Gastroesophageal sphincter (tissue), 4 donors: ENCODE measurements around the gene SETD1A. TPM values are rescaled to one million over a fixed set of nuclear protein-coding genes. Genes with fewer than 3 reads are reported as not detected.

Experiments used
- ATAC-seq: fragments of 150-250 bp; one replicate; pipeline ENCODE4 v1.9.1; 2016; ENCODE audit warnings: mild to moderate bottlenecking, moderate library complexity
- H3K27ac ChIP-seq, 4 donors: fragments of 200-600 bp; sonication (generic) in 3 of 4; 1 replicate in 3 of 4; 2 replicates in 1 of 4; pipeline ENCODE4 v1.5.1; 2016 to 2019
- H3K27me3 ChIP-seq: fragments of 200-600 bp; sonication (generic); one replicate; pipeline ENCODE4 v1.5.1; 2019
- H3K36me3 ChIP-seq, 2 donors: fragments of 200-600 bp; sonication (generic); one replicate each; pipeline ENCODE4 v1.5.1; 2019; ENCODE audit warnings: control low read depth in 1 of 2
- H3K4me1 ChIP-seq, 3 donors: fragments of 200-600 bp; sonication (generic); 1 replicate in 2 of 3; 2 replicates in 1 of 3; pipeline ENCODE4 v1.5.1; 2016 to 2019; ENCODE audit warnings: control low read depth in 2 of 3
- H3K4me3 ChIP-seq, 2 donors: fragments of 200-600 bp; sonication (generic); one replicate each; pipeline ENCODE4 v1.5.1; 2019; ENCODE audit warnings: mild to moderate bottlenecking in 1 of 2, moderate library complexity in 1 of 2
- H3K9me3 ChIP-seq, 3 donors: fragments of 200-600 bp; sonication (generic); one replicate each; pipeline ENCODE4 v1.5.1; 2017 to 2019; ENCODE audit warnings: control low read depth in 2 of 3
- CTCF ChIP-seq, 4 experiments: fragments of 200-600 bp in 2 of 4; fragments of 450-650 bp in 2 of 4; sonication (generic) in 1 of 4; IDR thresholded peaks; one replicate each; pipeline ENCODE4 v1.5.1; 2017 to 2019; ENCODE audit warnings: antibody characterized with exemption in 4 of 4, mild to moderate bottlenecking in 2 of 4, moderate library complexity in 2 of 4
- EP300 ChIP-seq: sonication (generic); formaldehyde crosslinking; IDR thresholded peaks from one replicate; pipeline ENCODE4 v1.6.1; 2017; ENCODE audit warnings: antibody characterized with exemption, mild to moderate bottlenecking
- POLR2A ChIP-seq, 2 donors: fragments of 450-650 bp; IDR thresholded peaks; one replicate each; pipeline ENCODE4 v1.6.1; 2017; ENCODE audit warnings: antibody characterized with exemption in 2 of 2, mild to moderate bottlenecking in 2 of 2, moderate library complexity in 1 of 2
- POLR2AphosphoS5 ChIP-seq: sonication (generic); formaldehyde crosslinking; IDR thresholded peaks from one replicate; pipeline ENCODE4 v1.6.1; 2017; ENCODE audit warnings: antibody characterized with exemption
- WGBS, 2 donors: methylation state at CpG; one replicate each; pipeline ENCODE4 v1.1.5; 2018; ENCODE audit warnings: low coverage in 1 of 2; 5-methylcytosine and 5-hydroxymethylcytosine counted together
- total RNA-seq, 4 donors: library from RNA; depleted of rRNA; stranded (reverse); fragments of >200 nt; gene quantifications; one replicate each; pipeline ENCODE4 v1.1.0, GENCODE V29; 2016

Gene SETD1A
- total RNA-seq, 4 donors from 2014 or later: 5.5 to 12.9 (median 10.1) TPM

GRCh38 chr16:30949650-30950515, 7.7 kb upstream of the SETD1A start:
- Histone ChIP-seq H3K4me1 (peaks cover 0 to 71% (median 33%) of the 10 kb centered on the region in 3 donors), H3K36me3 (peaks cover 0 to 17% of the 10 kb centered on the region in 2 donors), H3K4me3 (peak overlapping the region; percentile 77 to 98), H3K27ac (peak overlapping the region; percentile 69 to 95 (median 92)), H3K9me3 (no peaks in the 10 kb centered on the region), H3K27me3 (no peaks in the 10 kb centered on the region)
- WGBS, 2 donors: 0 to 10% methylated on average over 5 to 10 of the region's 21 CpGs
- ATAC-seq: peak; percentile 74
- TF ChIP-seq EP300: no peak
- TF ChIP-seq POLR2AphosphoS5: peak; percentile 71
- peak; percentile 51 to 71 for TF ChIP-seq POLR2A (IDR thresholded peaks at IDR 0.05)

GRCh38 chr16:30950516-30951065, 7.0 kb upstream of the SETD1A start:
- H3K4me3 ChIP-seq: peak overlapping the region in 1 of 2 donors; percentile 98
- no CpG with 5 or more reads among the region's 8 CpGs for WGBS, 2 donors
- H3K4me1 ChIP-seq: peaks cover 0 to 71% (median 33%) of the 10 kb centered on the region in 3 donors

GRCh38 chr16:30951193-30951592, 6.4 kb upstream of the SETD1A start:
- Histone ChIP-seq H3K4me1 (peaks cover 0 to 72% (median 33%) of the 10 kb centered on the region in 3 donors), H3K27me3 (no peaks in the 10 kb centered on the region), H3K9me3 (no peaks in the 10 kb centered on the region), H3K27ac (peak overlapping the region in 3 of 4 donors; percentile 90 to 95 (median 94)), H3K4me3 (no peak overlapping the region), H3K36me3 (peaks cover 0 to 11% of the 10 kb centered on the region in 2 donors)
- ATAC-seq: no peak
- no CpG with 5 or more reads among the region's 1 CpG for WGBS, 2 donors
- TF ChIP-seq CTCF (IDR thresholded peaks at IDR 0.05) (no peak), POLR2A (IDR thresholded peaks at IDR 0.05) (no peak), EP300 (no peak), POLR2AphosphoS5 (no peak)

More at GRCh38 chr16:30950516-30951065, 7.0 kb upstream of the SETD1A start:
- no peak for TF ChIP-seq POLR2A (IDR thresholded peaks at IDR 0.05)
- Histone ChIP-seq H3K27ac (peak overlapping the region; percentile 8 to 95 (median 92)), H3K9me3 (no peaks in the 10 kb centered on the region), H3K36me3 (peaks cover 0 to 11% of the 10 kb centered on the region in 2 donors), H3K27me3 (no peaks in the 10 kb centered on the region)
- ATAC-seq: no peak

- Histone ChIP-seq H3K27ac (peak overlapping the region; percentile 12 to 95 (median 92)), H3K9me3 (no peaks in the 10 kb centered on the region), H3K27me3 (no peaks in the 10 kb centered on the region), H3K4me1 (peaks cover 0 to 78% (median 36%) of the 10 kb centered on the region in 3 donors), H3K4me3 (no peak overlapping the region), H3K36me3 (peaks cover 0 to 8% of the 10 kb centered on the region in 2 donors)
- TF ChIP-seq EP300 (no peak), POLR2AphosphoS5 (peak; percentile 49)
- ATAC-seq: peak; percentile 13
- 10 to 18% methylated on average over 2 to 3 of the region's 3 CpGs for WGBS, 2 donors
Measured at GRCh38 chr16:30951750-30952149, 5.8 kb upstream of the SETD1A start.

- TF ChIP-seq POLR2A (IDR thresholded peaks at IDR 0.05): no peak
- no peak for TF ChIP-seq CTCF (IDR thresholded peaks at IDR 0.05)
- no peak for TF ChIP-seq EP300
- no peak for TF ChIP-seq POLR2AphosphoS5
- Histone ChIP-seq H3K9me3 (no peaks in the 10 kb centered on the region), H3K4me1 (peaks cover 0 to 76% (median 38%) of the 10 kb centered on the region in 3 donors), H3K27me3 (no peaks in the 10 kb centered on the region), H3K4me3 (no peak overlapping the region), H3K36me3 (peaks cover 0 to 3% of the 10 kb centered on the region in 2 donors), H3K27ac (peak overlapping the region in 3 of 4 donors; percentile 51 to 95 (median 94))
- ATAC-seq: no peak
- 74 to 78% methylated on average over 3 to 4 of the region's 9 CpGs for WGBS, 2 donors
Measured at GRCh38 chr16:30953111-30953510, 4.4 kb upstream of the SETD1A start.

DNA sequence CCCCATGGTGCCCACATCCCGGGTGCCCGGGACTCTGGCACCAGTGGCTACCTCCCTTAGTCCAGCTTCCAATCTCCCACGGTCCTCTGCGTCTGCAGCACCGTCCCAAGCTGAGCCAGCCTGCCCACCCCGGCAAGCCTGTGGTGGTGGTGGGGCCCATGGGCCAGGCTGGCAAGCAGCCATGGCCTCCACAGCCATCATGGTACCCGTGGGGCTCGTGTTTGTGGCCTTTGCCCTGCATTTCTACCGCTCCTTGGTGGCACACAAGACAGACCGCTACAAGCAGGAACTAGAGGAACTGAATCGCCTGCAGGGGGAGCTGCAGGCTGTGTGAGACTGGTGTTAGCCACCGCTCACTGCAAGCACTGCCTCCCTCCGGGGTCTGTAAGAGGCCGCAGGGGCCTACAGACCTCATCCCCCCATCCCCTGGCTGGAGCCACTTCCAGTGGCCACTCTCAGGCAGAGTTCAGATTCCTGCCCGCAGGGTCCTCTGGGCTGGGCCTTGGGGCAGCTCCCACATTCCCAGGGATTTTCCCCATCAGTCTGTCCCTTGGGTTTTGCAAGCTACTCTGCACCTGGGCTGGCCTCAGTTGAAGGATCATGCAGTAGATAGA, 3.9 kb upstream of the SETD1A start:
- H3K36me3 ChIP-seq: peaks cover 0 to 3% of the 10 kb centered on the region in 2 donors
- TF ChIP-seq POLR2A (IDR thresholded peaks at IDR 0.05) (no peak), EP300 (no peak), POLR2AphosphoS5 (no peak), CTCF (IDR thresholded peaks at IDR 0.05) (peak in 3 of 4 experiments; percentile 48 to 77 (median 58))
- WGBS, 2 donors: 50% methylated on average over 2 of the region's 15 CpGs; no CpG with 5 or more reads in 1 of the 2 donors
- peaks cover 0 to 74% (median 40%) of the 10 kb centered on the region in 3 donors for H3K4me1 ChIP-seq
- H3K9me3 ChIP-seq: no peaks in the 10 kb centered on the region
- no peak overlapping the region for H3K4me3 ChIP-seq
- peak overlapping the region in 3 of 4 donors; percentile 51 to 95 (median 94) for H3K27ac ChIP-seq
- H3K27me3 ChIP-seq: no peaks in the 10 kb centered on the region
- ATAC-seq: no peak
